Measurements from ENCODE around the gene LTF. TPM values are rescaled to one million over a fixed set of nuclear protein-coding genes. Genes with fewer than 3 reads are reported as not detected.

LTF gene
- total RNA-seq, 1 experiment from 2014 or later = not detected

DNA sequence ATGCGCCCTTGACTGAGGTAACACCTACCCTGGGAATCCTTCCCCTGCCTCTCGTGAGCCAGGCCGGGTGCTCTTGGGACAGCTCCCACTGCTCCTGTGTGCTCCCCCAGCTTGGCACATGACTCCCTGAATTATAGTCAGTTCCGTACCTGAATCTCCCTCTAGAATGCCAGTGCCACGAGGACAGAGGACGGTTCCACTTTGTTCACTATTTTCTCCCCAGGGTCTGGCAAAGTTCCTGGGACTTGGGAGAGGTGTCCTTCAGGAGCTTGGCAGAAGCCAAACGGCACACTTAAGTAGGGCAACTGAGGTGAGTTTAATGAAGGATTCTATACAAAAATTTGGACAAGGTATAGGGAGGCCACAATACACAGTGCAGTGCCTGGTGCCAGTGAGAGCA lies 67.6 kb downstream of the LTF start:
- DNase-seq (ENCODE audit: low read depth, low spot score) (no peak), ATAC-seq (no peak)
- intact Hi-C loops (cut with micrococcal nuclease) = no loop called here
- Histone ChIP-seq H3K27ac (ENCODE audit: low read depth, low read length) (no peak overlapping the region), H4K20me1 (ENCODE audit: insufficient read depth) (no peaks in the 10 kb centered on the region), H2AFZ (ENCODE audit: low read depth, low read length, poor library complexity, severe bottlenecking) (no peak overlapping the region), H3K4me1 (ENCODE audit: control insufficient read depth in 1 of 2, insufficient read depth in 2 of 2, low read length in 2 of 2) (no peaks in the 10 kb centered on the region), H3K4me2 (ENCODE audit: low read length) (no peak overlapping the region), H3K4me3 (replicated peaks in 1 of 2; ENCODE audit: low read depth in 1 of 2, low read length in 2 of 2) (no peak overlapping the region), H3K27me3 (ENCODE audit: insufficient read depth, low read length) (no peaks in the 10 kb centered on the region), H3K79me2 (ENCODE audit: insufficient read depth, low read length) (no peaks in the 10 kb centered on the region), H3K9me2 (ENCODE audit: insufficient read depth) (no peaks in the 10 kb centered on the region), H3K9me3 (ENCODE audit: control insufficient read depth in 1 of 2, insufficient read depth in 1 of 2, low read depth in 1 of 2, low read length in 2 of 2) (no peaks in the 10 kb centered on the region), H3K9ac (ENCODE audit: low read length) (no peak overlapping the region), H3K36me3 (ENCODE audit: control insufficient read depth in 1 of 2, insufficient read depth in 2 of 2, low read length in 2 of 2) (no peaks in the 10 kb centered on the region)
- CTCF ChIA-PET = interaction anchor here (1.2 kb wide), 1 partner anchor 14 kb away, joined by 3 read pairs; no protein-coding TSS in a partner anchor
- RAD21 ChIA-PET (ENCODE audit: low non-redundant PET in 1 of 2, low total read pairs in 2 of 2, uncharacterized antibody in 2 of 2, unreplicated experiment in 2 of 2) = no interaction called here
- POLR2A ChIA-PET = no interaction called here
- BruUV-seq (replicated peaks) = no TSS peak
- TF ChIP-seq EZH2phosphoT487 (IDR thresholded peaks at IDR 0.05; ENCODE audit: borderline replicate concordance) = no peak
- no peak for TF ChIP-seq JUND (IDR thresholded peaks at IDR 0.05)
- TF ChIP-seq, protein P1, sequence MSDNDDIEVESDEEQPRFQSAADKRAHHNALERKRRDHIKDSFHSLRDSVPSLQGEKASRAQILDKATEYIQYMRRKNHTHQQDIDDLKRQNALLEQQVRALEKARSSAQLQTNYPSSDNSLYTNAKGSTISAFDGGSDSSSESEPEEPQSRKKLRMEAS (IDR thresholded peaks at IDR 0.05) = no peak
- TF ChIP-seq CBX3 (IDR thresholded peaks at IDR 0.05; ENCODE audit: low read depth) = no peak
- no peak for TF ChIP-seq POLR2A (IDR thresholded peaks at IDR 0.05; ENCODE audit: borderline replicate concordance, extremely low read depth, insufficient read depth, insufficient read length)
- TF ChIP-seq FOSL1 (IDR thresholded peaks at IDR 0.05; ENCODE audit: low read depth) = no peak
- TF ChIP-seq, protein P2, sequence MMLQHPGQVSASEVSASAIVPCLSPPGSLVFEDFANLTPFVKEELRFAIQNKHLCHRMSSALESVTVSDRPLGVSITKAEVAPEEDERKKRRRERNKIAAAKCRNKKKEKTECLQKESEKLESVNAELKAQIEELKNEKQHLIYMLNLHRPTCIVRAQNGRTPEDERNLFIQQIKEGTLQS (IDR thresholded peaks at IDR 0.05) = no peak
- no peak for TF ChIP-seq ZNF274 (IDR thresholded peaks at IDR 0.05; ENCODE audit: low read depth, low read length)
- no peak for TF ChIP-seq RAD21 (IDR thresholded peaks at IDR 0.05; ENCODE audit: low read depth)
- no peak for TF ChIP-seq EGR1 (IDR thresholded peaks at IDR 0.05; ENCODE audit: low read depth)
- TF ChIP-seq, protein P3, sequence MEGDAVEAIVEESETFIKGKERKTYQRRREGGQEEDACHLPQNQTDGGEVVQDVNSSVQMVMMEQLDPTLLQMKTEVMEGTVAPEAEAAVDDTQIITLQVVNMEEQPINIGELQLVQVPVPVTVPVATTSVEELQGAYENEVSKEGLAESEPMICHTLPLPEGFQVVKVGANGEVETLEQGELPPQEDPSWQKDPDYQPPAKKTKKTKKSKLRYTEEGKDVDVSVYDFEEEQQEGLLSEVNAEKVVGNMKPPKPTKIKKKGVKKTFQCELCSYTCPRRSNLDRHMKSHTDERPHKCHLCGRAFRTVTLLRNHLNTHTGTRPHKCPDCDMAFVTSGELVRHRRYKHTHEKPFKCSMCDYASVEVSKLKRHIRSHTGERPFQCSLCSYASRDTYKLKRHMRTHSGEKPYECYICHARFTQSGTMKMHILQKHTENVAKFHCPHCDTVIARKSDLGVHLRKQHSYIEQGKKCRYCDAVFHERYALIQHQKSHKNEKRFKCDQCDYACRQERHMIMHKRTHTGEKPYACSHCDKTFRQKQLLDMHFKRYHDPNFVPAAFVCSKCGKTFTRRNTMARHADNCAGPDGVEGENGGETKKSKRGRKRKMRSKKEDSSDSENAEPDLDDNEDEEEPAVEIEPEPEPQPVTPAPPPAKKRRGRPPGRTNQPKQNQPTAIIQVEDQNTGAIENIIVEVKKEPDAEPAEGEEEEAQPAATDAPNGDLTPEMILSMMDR (IDR thresholded peaks at IDR 0.05 in 2 of 3, conservative IDR thresholded peaks at IDR 0.05 in 1 of 3; ENCODE audit: borderline replicate concordance in 1 of 3, insufficient read depth in 1 of 3, low read depth in 2 of 3, low read length in 2 of 3) = no peak
- no peak for TF ChIP-seq ELF1 (IDR thresholded peaks at IDR 0.05; ENCODE audit: borderline replicate concordance, low read depth)
- no peak for TF ChIP-seq SRF (IDR thresholded peaks at IDR 0.05; ENCODE audit: low read depth)
- TF ChIP-seq, protein P4, sequence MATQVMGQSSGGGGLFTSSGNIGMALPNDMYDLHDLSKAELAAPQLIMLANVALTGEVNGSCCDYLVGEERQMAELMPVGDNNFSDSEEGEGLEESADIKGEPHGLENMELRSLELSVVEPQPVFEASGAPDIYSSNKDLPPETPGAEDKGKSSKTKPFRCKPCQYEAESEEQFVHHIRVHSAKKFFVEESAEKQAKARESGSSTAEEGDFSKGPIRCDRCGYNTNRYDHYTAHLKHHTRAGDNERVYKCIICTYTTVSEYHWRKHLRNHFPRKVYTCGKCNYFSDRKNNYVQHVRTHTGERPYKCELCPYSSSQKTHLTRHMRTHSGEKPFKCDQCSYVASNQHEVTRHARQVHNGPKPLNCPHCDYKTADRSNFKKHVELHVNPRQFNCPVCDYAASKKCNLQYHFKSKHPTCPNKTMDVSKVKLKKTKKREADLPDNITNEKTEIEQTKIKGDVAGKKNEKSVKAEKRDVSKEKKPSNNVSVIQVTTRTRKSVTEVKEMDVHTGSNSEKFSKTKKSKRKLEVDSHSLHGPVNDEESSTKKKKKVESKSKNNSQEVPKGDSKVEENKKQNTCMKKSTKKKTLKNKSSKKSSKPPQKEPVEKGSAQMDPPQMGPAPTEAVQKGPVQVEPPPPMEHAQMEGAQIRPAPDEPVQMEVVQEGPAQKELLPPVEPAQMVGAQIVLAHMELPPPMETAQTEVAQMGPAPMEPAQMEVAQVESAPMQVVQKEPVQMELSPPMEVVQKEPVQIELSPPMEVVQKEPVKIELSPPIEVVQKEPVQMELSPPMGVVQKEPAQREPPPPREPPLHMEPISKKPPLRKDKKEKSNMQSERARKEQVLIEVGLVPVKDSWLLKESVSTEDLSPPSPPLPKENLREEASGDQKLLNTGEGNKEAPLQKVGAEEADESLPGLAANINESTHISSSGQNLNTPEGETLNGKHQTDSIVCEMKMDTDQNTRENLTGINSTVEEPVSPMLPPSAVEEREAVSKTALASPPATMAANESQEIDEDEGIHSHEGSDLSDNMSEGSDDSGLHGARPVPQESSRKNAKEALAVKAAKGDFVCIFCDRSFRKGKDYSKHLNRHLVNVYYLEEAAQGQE (IDR thresholded peaks at IDR 0.05; ENCODE audit: low read depth) = no peak
- TF ChIP-seq SP1 (IDR thresholded peaks at IDR 0.05; ENCODE audit: low read depth) = no peak
- TF ChIP-seq YY1 (IDR thresholded peaks at IDR 0.05; ENCODE audit: extremely low read depth, insufficient replicate concordance, low read depth, low read length) = no peak
- TF ChIP-seq POLR2AphosphoS5 (IDR thresholded peaks at IDR 0.05; ENCODE audit: low read depth, low read length) = no peak
- TF ChIP-seq TCF7L2 (IDR thresholded peaks at IDR 0.05; ENCODE audit: borderline replicate concordance, extremely low read depth, insufficient read depth, insufficient read length) = no peak
- no peak for TF ChIP-seq SIN3A (IDR thresholded peaks at IDR 0.05; ENCODE audit: low read depth)
